OCI-LY3 (cell line): ENCODE results near the gene SNUPN.

ENCODE experiments used
- H2AFZ ChIP-seq: fragments of 200-600, 300-600 bp; shearing (Covaris generic); 2 replicates; pipeline ENCODE4 v1.6.0; 2014; ENCODE audit warnings: antibody characterized with exemption, low read depth, low read length
- H3K27ac ChIP-seq: fragments of 200-600, 300-600 bp; sonication (generic); 2 replicates; pipeline ENCODE4 v1.5.1; 2014; ENCODE audit warnings: mild to moderate bottlenecking, low read length, moderate library complexity, mixed read lengths
- H3K27me3 ChIP-seq: fragments of 200-600, 300-600 bp; sonication (generic); 2 replicates; pipeline ENCODE4 v1.6.1; 2014; ENCODE audit warnings: low read depth, low read length, mixed read lengths
- H3K36me3 ChIP-seq: fragments of 200-600, 300-600 bp; sonication (generic); replicated peaks from 2 replicates; pipeline ENCODE3; 2014; ENCODE audit warnings: low read depth, low read length, mixed read lengths
- H3K4me1 ChIP-seq: fragments of 300-600, 200-600 bp; sonication (generic); 2 replicates; pipeline ENCODE4 v1.6.1; 2014; ENCODE audit warnings: low read length, mixed read lengths
- H3K4me2 ChIP-seq: fragments of 200-600, 300-600 bp; sonication (generic); 2 replicates; pipeline ENCODE4 v1.6.1; 2014; ENCODE audit warnings: low read length, mixed read lengths
- H3K4me3 ChIP-seq: fragments of 300-600, 200-600 bp; sonication (generic); 2 replicates; pipeline ENCODE4 v1.5.1; 2014; ENCODE audit warnings: antibody characterized with exemption, mild to moderate bottlenecking, low read length, moderate library complexity
- H3K79me2 ChIP-seq: fragments of 300-600, 200-600 bp; shearing (Covaris generic); 2 replicates; pipeline ENCODE4 v1.6.1; 2014; ENCODE audit warnings: mild to moderate bottlenecking, low read length, mixed read lengths
- H3K9ac ChIP-seq: fragments of 300-600, 200-600 bp; shearing (Covaris generic); 2 replicates; pipeline ENCODE4 v1.6.0; 2014; ENCODE audit warnings: mild to moderate bottlenecking, low read length, moderate library complexity
- H3K9me3 ChIP-seq: fragments of 200-600, 300-600 bp; shearing (Covaris generic); 2 replicates; pipeline ENCODE4 v1.6.1; 2014; ENCODE audit warnings: low read length, mixed read lengths; ENCODE audit not compliant: insufficient read depth
- H4K20me1 ChIP-seq: fragments of 200-600, 300-600 bp; sonication (generic); 2 replicates; pipeline ENCODE4 v1.6.1; 2016; ENCODE audit warnings: low read length, mixed read lengths; ENCODE audit not compliant: insufficient read depth
- EZH2phosphoT487 ChIP-seq: fragments of 200-600 bp; shearing (Covaris generic); IDR thresholded peaks from 2 replicates; pipeline ENCODE4 v1.6.1; 2018; ENCODE audit warnings: antibody characterized with exemption, mixed run types, low read depth
- TF ChIP-seq, protein P1 (sequence below): fragments of 200-600, 300-600 bp; sonication (generic); IDR thresholded peaks from 2 replicates; pipeline ENCODE4 v1.5.1; 2014; ENCODE audit warnings: antibody characterized with exemption, low read length, low read depth

Gene SNUPN

DNA sequence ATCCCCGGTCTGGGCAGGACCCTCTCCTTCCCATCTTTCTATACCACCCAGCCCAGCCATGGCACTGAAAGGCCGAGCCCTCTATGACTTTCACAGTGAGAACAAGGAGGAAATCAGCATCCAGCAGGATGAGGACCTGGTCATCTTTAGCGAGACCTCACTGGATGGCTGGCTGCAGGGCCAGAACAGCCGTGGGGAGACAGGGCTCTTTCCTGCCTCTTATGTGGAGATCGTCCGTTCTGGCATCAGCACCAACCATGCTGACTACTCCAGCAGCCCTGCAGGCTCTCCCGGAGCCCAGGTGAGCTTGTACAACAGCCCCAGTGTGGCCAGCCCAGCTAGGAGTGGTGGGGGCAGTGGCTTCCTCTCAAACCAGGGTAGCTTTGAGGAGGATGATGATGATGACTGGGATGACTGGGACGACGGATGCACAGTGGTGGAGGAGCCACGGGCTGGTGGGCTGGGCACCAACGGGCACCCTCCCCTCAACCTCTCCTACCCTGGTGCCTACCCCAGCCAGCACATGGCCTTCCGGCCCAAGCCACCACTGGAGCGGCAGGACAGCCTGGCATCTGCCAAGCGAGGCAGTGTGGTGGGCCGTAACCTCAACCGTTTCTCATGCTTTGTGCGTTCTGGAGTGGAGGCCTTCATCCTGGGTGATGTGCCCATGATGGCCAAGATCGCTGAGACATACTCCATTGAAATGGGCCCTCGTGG, 23.7 kb upstream of the SNUPN start:
- no peak overlapping the region for H3K4me3 ChIP-seq
- peaks cover 7% of the 10 kb centered on the region; the same call in 1 of the 2 replicates for H3K4me1 ChIP-seq
- H3K9me3 ChIP-seq, result no peaks in the 10 kb centered on the region
- no peak overlapping the region for H3K27ac ChIP-seq
- H3K27me3 ChIP-seq, result peaks cover 29% of the 10 kb centered on the region
- no peaks in the 10 kb centered on the region for H3K79me2 ChIP-seq
- H3K9ac ChIP-seq, result no peak overlapping the region
- no peak for TF ChIP-seq EZH2phosphoT487
- TF ChIP-seq, protein P1, sequence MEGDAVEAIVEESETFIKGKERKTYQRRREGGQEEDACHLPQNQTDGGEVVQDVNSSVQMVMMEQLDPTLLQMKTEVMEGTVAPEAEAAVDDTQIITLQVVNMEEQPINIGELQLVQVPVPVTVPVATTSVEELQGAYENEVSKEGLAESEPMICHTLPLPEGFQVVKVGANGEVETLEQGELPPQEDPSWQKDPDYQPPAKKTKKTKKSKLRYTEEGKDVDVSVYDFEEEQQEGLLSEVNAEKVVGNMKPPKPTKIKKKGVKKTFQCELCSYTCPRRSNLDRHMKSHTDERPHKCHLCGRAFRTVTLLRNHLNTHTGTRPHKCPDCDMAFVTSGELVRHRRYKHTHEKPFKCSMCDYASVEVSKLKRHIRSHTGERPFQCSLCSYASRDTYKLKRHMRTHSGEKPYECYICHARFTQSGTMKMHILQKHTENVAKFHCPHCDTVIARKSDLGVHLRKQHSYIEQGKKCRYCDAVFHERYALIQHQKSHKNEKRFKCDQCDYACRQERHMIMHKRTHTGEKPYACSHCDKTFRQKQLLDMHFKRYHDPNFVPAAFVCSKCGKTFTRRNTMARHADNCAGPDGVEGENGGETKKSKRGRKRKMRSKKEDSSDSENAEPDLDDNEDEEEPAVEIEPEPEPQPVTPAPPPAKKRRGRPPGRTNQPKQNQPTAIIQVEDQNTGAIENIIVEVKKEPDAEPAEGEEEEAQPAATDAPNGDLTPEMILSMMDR, result no peak
- no peaks in the 10 kb centered on the region for H3K36me3 ChIP-seq
- H4K20me1 ChIP-seq, result no peaks in the 10 kb centered on the region
- no peak overlapping the region for H3K4me2 ChIP-seq
- no peak overlapping the region for H2AFZ ChIP-seq

DNA sequence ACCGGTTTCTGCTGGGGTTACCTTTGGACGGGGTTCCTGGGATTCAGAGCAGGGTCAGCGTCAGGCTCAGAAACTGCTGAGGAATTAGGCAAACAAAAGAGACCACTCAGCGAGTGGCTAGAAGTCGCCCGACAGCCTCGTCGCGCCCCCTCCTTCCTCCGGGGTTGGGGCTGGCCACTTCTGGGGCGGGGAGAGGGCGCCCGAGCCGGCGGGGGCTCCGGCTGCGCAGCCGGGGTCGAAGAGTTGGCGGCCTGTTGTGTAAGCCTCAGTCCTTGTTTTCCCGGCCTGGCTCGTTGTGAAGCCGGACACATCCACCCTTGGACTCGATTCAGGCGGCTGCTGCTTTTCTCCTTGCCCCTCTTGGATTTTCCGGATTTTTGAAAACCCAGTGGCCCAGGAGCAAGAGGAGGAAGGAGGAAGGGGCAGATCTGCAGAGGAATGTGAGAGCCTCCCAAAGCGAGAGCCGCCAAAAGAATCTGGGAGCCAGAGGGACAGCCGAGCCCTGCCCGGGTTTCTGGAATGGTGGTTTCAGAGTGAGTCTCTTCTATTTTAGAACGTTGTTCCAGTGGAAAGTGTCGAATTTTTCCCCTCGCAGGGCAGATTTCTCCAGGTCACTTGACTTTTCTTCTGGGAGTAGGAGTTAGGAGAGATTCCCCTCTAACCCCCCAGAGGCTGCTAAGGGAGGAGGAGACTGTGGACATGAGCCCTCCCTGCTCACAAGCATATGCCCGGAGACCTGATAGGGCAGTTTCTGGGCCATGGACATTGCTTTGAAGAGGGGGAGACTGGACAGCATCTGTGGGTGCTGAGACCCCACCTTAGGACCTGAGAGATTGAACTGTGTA, 22.9 kb upstream of the SNUPN start:
- peak overlapping the region; percentile 87 for H3K4me3 ChIP-seq
- H2AFZ ChIP-seq, result peak overlapping the region; percentile 88
- peaks cover 29% of the 10 kb centered on the region for H3K27me3 ChIP-seq
- no peaks in the 10 kb centered on the region for H3K36me3 ChIP-seq
- TF ChIP-seq, protein P1, result no peak
- no peak for TF ChIP-seq EZH2phosphoT487
- H3K4me2 ChIP-seq, result peak overlapping the region; percentile 71
- no peak overlapping the region for H3K27ac ChIP-seq
- no peaks in the 10 kb centered on the region for H3K79me2 ChIP-seq
- H4K20me1 ChIP-seq, result no peaks in the 10 kb centered on the region
- H3K4me1 ChIP-seq, result peaks cover 7% of the 10 kb centered on the region; the same call in 1 of the 2 replicates
- H3K9ac ChIP-seq, result peak overlapping the region; percentile 64
- no peaks in the 10 kb centered on the region for H3K9me3 ChIP-seq

DNA sequence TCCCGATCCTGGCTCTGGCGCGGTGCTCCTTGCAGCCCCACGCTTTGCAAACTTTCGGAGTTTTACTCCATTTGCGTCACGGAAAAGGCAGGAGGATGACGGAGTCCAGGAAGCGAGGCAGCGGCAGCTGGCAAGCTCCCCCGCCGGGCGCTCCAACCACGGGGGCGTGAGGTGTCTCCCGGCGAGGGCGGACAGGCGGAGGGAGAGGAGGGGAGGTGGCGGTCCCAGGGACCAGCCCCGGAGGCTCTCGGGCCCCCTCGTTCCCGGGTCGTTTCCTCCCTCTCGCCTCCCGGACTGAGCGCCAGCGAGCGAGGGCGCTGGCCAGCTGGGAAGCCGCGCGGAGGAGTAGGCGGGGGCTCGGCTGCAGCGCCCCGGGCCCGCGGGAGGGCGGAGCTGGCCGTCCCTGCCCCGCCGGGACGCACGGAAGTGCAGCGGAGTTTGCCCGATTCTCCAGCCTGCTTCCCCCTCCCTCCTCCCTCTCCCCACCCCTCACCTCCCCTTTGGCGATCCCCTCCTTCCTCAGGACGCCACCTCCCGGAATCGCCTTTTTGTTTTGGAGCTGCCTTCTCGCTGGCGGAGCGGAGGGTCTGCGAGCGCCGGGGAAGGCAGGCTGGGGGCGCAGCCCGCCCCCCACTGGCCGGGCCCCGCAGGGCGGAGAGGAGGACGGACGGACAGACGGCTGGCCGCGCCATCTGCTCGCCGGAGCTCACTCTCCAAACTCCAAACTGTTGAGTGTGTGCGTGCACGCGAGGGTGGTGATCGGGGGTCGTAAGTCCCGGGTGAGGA, 22.0 kb upstream of the SNUPN start, which contains the start of gene SNX33:
Gene SNX33 (plus strand): TSS at position 543 of the 786 bp plus-strand sequence. CDS start 1,191 bp downstream, outside the sequence.
- H3K9ac ChIP-seq, result peak within 1 kb of the TSS; percentile 64
- H3K79me2 ChIP-seq, result no peaks in the 10 kb centered on the region
- H3K4me3 ChIP-seq, result peak within 1 kb of the TSS; percentile 87
- peaks cover 29% of the 10 kb centered on the region for H3K27me3 ChIP-seq
- H3K4me2 ChIP-seq, result peak within 1 kb of the TSS; percentile 71
- TF ChIP-seq, protein P1, result peak; percentile 59
- no peak for TF ChIP-seq EZH2phosphoT487
- no peaks in the 10 kb centered on the region for H3K9me3 ChIP-seq
- H3K36me3 ChIP-seq, result no peaks in the 10 kb centered on the region
- H3K27ac ChIP-seq, result no peak within 1 kb of the TSS
- H2AFZ ChIP-seq, result peak within 1 kb of the TSS; percentile 88
- no peaks in the 10 kb centered on the region for H4K20me1 ChIP-seq
- peaks cover 7% of the 10 kb centered on the region; the same call in 1 of the 2 replicates for H3K4me1 ChIP-seq
